Activated naive CD8-positive, alpha-beta T cell treated with anti-CD3 and anti-CD28 coated beads for 36 hours (primary cell): ENCODE measurements around the gene MYL3. TPM values are rescaled to one million over a fixed set of nuclear protein-coding genes. Genes with fewer than 3 reads are reported as not detected.
"Not testable (repeated sequence)": the region's sequence is repeated elsewhere in the genome, so short reads cannot be mapped to it uniquely, and the experiment has no call there.

Experiments used
- DNase-seq: peaks from one replicate; pipeline ENCODE4 v3.0.0; 2021
- H3K27ac Mint-ChIP-seq: one replicate; pipeline ENCODE4 v1.8.0; 2022; ENCODE audit warnings: mild to moderate bottlenecking, moderate library complexity, mixed read lengths
- H3K27me3 Mint-ChIP-seq: one replicate; pipeline ENCODE4 v1.8.0; 2022; ENCODE audit warnings: mild to moderate bottlenecking, mixed read lengths
- H3K36me3 Mint-ChIP-seq: one replicate; pipeline ENCODE4 v1.8.0; 2021; ENCODE audit warnings: mild to moderate bottlenecking, mixed read lengths
- H3K4me1 Mint-ChIP-seq: one replicate; pipeline ENCODE4 v1.8.0; 2021; ENCODE audit warnings: mixed read lengths
- H3K4me3 Mint-ChIP-seq: one replicate; pipeline ENCODE4 v1.8.0; 2022; ENCODE audit warnings: mild to moderate bottlenecking, moderate library complexity, mixed read lengths
- H3K9me3 Mint-ChIP-seq: one replicate; pipeline ENCODE4 v1.8.0; 2022; ENCODE audit warnings: mixed read lengths
- total RNA-seq, 2 experiments: library from RNA; stranded (reverse); gene quantifications; one replicate each; pipeline ENCODE4 v1.2.3, GENCODE V29; 2021

Gene MYL3
- not detected for total RNA-seq

DNA sequence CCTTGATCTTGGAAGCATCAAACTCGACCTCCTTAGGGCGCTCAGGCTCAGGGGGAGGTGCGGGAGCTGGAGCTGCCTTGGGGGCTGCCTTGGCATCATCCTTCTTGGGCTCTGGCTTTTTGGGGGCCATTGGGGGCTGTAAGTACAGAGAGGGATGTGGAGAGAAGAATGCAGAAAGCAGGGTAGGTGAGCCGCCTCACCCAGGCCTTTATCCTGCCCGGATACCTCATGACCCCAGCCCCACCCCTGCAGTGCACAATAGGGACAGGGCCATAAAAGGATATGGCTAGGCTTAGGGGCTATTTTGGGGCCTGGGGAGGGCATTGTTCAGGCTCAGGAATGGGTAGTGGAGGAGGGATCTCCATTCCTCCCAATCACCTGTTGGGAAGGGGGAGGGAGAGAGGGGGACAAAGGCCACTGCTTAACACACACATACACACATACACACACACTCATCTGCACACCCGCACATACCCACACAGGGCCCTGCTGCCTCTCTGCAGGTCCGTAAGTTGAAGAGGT lies at the start of gene MYL3:
Gene MYL3, minus strand, starts transcription at position 184 of the 522 bp plus-strand sequence. Its CDS starts 54 bp downstream, at position 130.
- no peak for DNase-seq
- H3K36me3 Mint-ChIP-seq = no peaks in the 10 kb centered on the region
- no peak within 1 kb of the TSS for H3K27ac Mint-ChIP-seq
- H3K27me3 Mint-ChIP-seq = peaks cover 4% of the 10 kb centered on the region
- H3K4me1 Mint-ChIP-seq = no peaks in the 10 kb centered on the region
- no peaks in the 10 kb centered on the region for H3K9me3 Mint-ChIP-seq
- no peak within 1 kb of the TSS for H3K4me3 Mint-ChIP-seq

DNA sequence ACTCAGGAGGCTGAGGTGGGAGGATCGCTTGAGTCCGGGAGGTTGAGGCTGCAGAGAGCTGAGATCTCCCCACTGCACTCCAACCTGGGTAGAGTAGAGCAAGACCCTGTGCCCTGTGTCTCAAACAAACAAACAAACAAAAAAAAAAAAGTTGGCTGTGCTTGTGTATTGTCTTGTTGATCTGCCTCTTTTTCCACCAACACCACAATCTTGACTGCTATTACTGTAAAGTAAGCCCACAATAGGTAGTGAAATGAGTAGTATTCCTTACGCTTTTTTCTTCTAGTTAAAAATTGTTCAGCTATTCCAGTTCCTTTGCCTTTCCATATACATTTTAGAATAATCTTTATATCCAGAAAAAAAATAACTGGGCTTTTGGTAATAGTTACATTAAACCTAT lies 49.7 kb upstream of the MYL3 start:
- Mint-ChIP-seq H3K9me3 (peaks cover 2% of the 10 kb centered on the region), H3K27ac (no peak overlapping the region), H3K4me3 (no peak overlapping the region), H3K36me3 (peaks cover 25% of the 10 kb centered on the region), H3K27me3 (no peaks in the 10 kb centered on the region), H3K4me1 (peaks cover 25% of the 10 kb centered on the region)
- no peak for DNase-seq

DNA sequence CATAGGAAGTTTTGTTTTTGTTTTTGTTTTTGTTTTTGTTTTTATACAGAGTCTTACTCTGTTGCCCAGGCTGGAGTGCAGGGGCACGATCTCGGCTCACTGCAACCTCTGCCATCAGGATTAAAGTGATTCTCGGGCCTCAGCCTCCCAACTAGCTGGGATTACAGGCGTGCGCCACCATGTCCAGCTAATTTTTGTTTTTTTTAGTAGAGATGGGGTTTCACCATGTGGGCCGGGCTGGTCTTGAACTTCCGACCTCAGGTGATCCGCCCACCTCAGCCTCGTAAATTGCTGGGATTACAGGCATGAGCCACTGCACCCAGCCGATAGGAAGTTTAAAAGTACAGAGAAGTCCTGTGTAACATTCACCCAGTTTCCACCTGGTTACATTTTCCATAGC lies 47.7 kb upstream of the MYL3 start:
- not testable (repeated sequence) for H3K4me3 Mint-ChIP-seq, H3K27ac Mint-ChIP-seq, DNase-seq, H3K27me3 Mint-ChIP-seq, H3K9me3 Mint-ChIP-seq, H3K36me3 Mint-ChIP-seq
- peaks cover 16% of the 10 kb centered on the region for H3K4me1 Mint-ChIP-seq

DNA sequence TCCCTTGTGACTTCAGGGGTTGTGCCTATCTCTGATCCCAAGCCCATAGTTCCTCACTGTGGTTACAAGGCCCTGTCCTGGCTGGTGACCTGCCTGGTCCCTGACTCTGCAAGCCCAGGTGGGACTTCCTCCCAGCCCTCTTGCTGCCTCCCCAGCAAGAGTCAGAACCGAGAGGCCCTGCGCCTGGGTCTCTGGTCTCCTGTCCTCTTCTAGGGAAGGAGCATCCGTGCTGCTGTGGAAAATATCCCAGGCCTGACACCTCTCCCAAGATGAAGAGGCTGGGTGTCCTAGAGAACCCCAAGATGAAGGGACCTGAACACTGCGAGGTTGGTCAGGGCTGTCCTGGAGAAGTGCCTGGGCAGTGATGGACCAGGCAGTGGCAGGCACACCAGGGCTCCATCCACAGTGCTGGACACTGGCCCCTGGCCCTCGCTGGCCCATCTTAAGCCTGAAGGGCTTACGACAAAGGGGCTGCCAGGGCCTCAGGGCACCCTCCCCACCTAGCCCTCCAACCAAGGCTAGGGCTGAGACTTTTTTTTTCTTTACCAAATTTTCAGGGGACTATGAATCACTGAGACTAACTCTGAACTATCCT lies 47.0 kb upstream of the MYL3 start:
- Mint-ChIP-seq H3K27ac (no peak overlapping the region), H3K4me1 (peaks cover 10% of the 10 kb centered on the region), H3K9me3 (no peaks in the 10 kb centered on the region), H3K27me3 (no peaks in the 10 kb centered on the region), H3K4me3 (no peak overlapping the region), H3K36me3 (peaks cover 4% of the 10 kb centered on the region)
- DNase-seq = no peak

DNA sequence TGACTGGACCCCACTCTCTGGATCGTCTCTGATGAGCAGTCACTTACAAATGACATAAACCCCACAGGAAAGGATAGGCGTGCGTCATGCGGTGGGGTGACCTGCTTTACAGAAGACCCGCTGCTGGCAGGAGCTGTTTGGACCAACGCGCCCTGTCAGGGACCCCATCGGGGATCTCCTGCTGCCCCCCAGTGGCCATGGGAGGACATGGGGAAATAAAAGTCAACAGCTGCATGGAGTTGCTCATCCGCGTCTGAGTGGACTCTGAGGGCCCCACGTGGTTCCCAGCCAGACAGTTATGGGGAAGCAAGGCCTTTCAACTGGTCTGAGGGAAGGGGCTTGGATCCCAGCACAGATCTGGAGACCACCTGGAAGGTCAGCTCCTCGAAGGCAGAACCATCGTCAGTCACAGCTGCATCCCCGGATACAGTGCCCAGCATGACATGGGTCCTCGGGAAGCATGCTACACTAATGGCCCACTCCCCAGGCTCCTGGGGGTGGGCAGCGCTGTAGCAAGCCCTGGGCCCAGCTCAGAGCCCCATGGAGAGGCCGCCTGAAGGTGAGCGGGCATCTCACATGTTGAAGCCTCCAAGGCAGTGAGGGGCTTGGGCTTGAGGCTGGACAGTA lies 46.4 kb upstream of the MYL3 start:
- H3K4me3 Mint-ChIP-seq = no peak overlapping the region
- H3K27ac Mint-ChIP-seq = peak overlapping the region; percentile 14
- H3K9me3 Mint-ChIP-seq = no peaks in the 10 kb centered on the region
- peaks cover 8% of the 10 kb centered on the region for H3K4me1 Mint-ChIP-seq
- H3K27me3 Mint-ChIP-seq = no peaks in the 10 kb centered on the region
- peaks cover 2% of the 10 kb centered on the region for H3K36me3 Mint-ChIP-seq
- DNase-seq = peak; percentile 83

DNA sequence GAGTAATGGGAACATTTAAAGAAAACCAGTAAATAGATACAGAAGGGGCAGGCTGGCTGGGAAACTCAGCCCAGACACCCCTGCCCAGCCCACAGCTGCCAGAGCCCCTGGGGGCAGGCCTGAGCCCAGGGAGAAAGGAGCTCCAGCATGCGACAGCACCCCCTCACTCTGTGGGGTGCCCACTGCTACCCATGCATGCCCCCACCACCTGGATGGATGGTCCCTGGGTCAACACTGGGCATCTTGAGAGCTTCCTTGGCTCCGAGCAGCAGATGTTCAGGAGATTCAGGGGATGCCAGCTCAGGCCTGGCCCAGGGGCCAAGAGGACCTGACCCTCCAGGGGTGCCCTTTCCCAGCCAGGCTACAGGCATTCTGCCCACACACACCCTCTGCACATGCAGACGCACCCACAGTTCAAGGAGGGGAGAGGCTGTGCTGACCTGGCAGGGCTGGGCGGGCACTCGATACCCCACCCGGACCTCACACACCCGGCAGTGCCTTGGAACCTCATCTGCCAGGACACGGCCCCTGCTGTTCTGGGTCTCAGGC lies 45.8 kb upstream of the MYL3 start:
- no peaks in the 10 kb centered on the region for H3K9me3 Mint-ChIP-seq
- no peaks in the 10 kb centered on the region for H3K27me3 Mint-ChIP-seq
- no peak overlapping the region for H3K4me3 Mint-ChIP-seq
- H3K4me1 Mint-ChIP-seq = peaks cover 8% of the 10 kb centered on the region
- H3K36me3 Mint-ChIP-seq = peaks cover 2% of the 10 kb centered on the region
- DNase-seq = no peak
- no peak overlapping the region for H3K27ac Mint-ChIP-seq

DNA sequence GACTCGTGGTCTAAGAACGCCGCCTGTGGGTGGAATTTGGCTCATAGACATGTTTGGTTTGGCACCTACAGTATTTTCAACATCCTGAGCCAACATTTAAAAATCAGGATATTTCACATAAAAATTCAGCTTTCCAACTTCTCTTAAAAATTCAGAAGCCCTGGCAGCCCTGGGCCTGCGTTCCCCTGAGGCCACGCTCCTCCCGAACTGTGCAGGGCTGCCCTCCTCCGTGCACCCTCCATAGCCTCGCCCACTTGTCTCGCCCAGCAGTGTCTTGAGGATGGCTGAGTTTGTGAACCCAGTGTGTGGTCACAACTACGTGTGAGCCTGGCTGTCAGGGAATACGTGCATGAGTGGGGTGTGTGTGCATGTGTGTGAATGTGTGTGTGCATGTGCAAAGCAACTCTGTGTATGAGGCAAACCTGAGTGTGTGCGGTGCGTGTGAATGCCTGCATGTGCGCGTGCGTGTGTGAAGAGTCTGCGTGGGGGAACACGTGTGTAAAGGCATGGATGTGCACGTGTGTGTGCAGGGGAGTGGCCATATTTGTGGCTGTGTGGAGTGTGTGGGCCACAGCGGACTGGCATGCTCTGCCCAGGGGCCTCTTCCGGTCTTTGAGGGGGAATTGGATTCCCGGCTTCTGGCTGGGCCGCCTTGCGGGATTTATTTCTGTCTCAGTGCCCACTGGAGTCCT lies 45.2 kb upstream of the MYL3 start:
- peaks cover 6% of the 10 kb centered on the region for H3K4me1 Mint-ChIP-seq
- H3K36me3 Mint-ChIP-seq = peaks cover 2% of the 10 kb centered on the region
- no peaks in the 10 kb centered on the region for H3K27me3 Mint-ChIP-seq
- no peak overlapping the region for H3K4me3 Mint-ChIP-seq
- no peak overlapping the region for H3K27ac Mint-ChIP-seq
- H3K9me3 Mint-ChIP-seq = no peaks in the 10 kb centered on the region
- DNase-seq = no peak

DNA sequence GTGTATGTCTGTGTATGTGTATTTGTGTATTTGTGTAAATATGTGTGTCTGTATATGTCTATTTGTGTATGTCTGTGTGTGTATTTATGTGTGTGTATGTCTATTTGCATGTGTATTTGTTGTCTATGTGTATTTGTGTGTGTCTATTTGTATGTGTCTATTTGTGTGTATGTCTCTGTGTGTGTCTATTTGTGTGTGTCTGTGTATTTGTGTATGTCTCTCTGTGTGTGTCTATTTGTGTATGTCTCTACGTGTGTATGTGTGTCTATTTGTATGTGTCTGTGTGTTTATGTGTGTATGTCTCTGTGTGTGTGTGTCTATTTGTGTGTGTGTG lies 44.7 kb upstream of the MYL3 start:
- Mint-ChIP-seq H3K27me3 (no peaks in the 10 kb centered on the region), H3K36me3 (peaks cover 2% of the 10 kb centered on the region), H3K9me3 (no peaks in the 10 kb centered on the region), H3K4me1 (peaks cover 4% of the 10 kb centered on the region), H3K27ac (no peak overlapping the region), H3K4me3 (no peak overlapping the region)
- no peak for DNase-seq

DNA sequence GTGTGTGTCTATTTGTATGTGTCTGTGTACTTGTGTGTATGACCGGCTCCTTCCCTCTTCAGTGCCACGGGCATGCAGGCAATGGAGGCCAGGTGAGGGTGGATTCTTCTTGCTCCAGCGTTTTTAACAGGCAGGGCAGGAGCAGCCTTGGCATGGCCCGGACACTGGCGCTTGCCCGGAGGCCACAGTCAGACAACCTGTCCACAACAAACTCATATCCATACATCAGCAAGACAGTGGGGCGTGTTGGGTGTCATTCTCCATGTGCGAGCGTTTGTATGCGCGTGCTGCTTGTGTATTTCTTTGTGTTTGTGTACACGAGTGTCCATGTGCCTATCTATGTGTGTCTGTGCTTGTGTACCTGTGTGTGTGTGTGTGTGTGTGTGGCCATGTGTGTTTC lies 44.0 kb upstream of the MYL3 start:
- Mint-ChIP-seq H3K9me3 (no peaks in the 10 kb centered on the region), H3K27me3 (no peaks in the 10 kb centered on the region), H3K36me3 (peaks cover under 1% of the 10 kb centered on the region), H3K4me1 (peaks cover 4% of the 10 kb centered on the region), H3K4me3 (no peak overlapping the region), H3K27ac (no peak overlapping the region)
- no peak for DNase-seq

DNA sequence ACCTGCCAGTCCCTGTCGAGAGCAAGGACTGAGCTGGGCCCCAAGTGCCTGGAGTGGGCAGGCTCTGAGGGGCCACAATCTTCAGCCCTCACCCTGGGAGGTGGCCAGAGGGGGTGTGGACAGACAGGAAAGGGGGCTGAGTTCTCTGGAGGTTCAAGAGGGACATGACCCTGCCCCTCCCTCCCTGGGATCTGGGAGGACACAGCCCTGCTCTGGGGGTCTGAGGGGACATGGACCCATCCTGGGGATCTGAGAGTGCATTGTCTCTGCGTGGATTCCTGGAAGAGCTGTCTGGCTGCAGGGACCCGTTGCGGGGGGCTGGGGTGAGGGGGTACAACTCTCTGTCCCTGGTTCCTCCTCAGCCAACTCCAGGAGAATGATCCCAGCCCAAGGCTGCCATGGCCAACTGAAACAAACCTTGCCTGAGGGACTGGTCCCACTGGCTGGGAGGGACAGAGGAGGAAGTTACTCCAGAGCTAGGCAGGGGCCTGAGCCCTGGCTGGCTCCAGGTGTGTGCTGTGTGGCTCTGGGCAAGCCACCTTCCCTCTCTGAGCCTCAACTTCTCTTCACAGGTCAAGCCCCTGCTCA lies 43.3 kb upstream of the MYL3 start:
- no peaks in the 10 kb centered on the region for H3K9me3 Mint-ChIP-seq
- no peak overlapping the region for H3K4me3 Mint-ChIP-seq
- H3K4me1 Mint-ChIP-seq = peaks cover 4% of the 10 kb centered on the region
- no peaks in the 10 kb centered on the region for H3K27me3 Mint-ChIP-seq
- H3K27ac Mint-ChIP-seq = no peak overlapping the region
- no peak for DNase-seq
- H3K36me3 Mint-ChIP-seq = no peaks in the 10 kb centered on the region

DNA sequence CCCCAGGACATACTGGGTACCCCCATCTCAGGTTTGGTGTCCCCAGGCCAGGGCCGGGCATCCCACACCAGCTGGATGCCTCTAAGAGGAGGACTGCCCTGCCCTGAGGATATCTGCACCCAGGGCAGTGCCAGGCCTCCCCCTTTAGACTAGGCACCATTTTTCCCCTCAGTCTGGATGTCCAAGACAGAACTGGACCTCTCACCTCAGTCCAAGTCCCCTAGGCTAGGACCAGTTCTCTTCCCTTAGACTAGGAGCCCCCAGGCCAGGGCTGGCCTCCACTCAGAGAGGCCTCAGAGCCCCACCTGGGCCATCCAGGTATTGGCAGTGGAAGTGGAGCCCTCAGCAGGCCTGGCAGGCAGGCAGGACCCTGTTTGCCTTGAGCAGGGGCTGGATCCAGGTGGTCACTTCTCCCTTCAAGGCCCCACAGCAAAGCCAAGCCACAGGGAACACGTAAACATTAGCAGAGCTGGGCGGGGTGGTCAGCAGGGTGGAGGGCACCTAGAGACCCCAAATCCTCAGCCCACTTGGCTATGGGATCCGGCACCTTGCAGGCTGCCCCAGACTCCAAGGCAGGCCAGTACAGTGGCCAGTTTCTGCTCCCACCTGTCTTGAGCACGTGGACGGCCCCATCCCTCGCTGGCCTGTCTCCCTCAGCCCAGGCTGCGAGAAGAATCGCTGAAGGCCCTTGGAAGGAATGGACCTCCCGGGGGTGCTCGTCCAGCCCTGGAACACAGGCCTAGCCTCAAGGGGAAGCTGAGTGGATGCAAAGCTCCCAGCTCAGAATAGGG lies 42.6 kb upstream of the MYL3 start:
- DNase-seq = no peak
- Mint-ChIP-seq H3K36me3 (no peaks in the 10 kb centered on the region), H3K4me1 (peaks cover 4% of the 10 kb centered on the region), H3K9me3 (no peaks in the 10 kb centered on the region), H3K4me3 (no peak overlapping the region), H3K27me3 (no peaks in the 10 kb centered on the region), H3K27ac (no peak overlapping the region)

DNA sequence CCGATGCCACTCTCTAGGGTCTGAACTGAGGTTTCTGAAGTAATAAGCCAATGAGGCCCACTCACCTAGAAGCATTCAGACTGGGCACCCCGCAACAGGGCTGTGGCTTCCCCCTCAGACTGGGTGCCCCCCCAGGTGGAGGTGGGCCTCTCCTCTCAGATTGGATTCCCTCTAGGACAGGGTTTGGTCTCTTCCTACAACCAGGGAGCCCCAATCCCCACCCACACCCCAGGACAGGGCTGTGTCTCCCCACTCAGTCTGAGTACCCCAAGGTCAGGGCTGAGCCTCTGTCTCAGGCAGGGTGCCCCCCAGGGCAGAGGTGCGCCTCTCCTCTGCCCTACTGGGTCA lies 41.9 kb upstream of the MYL3 start:
- no peak overlapping the region for H3K4me3 Mint-ChIP-seq
- H3K27me3 Mint-ChIP-seq = no peaks in the 10 kb centered on the region
- H3K36me3 Mint-ChIP-seq = no peaks in the 10 kb centered on the region
- peaks cover 4% of the 10 kb centered on the region for H3K4me1 Mint-ChIP-seq
- no peak overlapping the region for H3K27ac Mint-ChIP-seq
- no peaks in the 10 kb centered on the region for H3K9me3 Mint-ChIP-seq
- no peak for DNase-seq

DNA sequence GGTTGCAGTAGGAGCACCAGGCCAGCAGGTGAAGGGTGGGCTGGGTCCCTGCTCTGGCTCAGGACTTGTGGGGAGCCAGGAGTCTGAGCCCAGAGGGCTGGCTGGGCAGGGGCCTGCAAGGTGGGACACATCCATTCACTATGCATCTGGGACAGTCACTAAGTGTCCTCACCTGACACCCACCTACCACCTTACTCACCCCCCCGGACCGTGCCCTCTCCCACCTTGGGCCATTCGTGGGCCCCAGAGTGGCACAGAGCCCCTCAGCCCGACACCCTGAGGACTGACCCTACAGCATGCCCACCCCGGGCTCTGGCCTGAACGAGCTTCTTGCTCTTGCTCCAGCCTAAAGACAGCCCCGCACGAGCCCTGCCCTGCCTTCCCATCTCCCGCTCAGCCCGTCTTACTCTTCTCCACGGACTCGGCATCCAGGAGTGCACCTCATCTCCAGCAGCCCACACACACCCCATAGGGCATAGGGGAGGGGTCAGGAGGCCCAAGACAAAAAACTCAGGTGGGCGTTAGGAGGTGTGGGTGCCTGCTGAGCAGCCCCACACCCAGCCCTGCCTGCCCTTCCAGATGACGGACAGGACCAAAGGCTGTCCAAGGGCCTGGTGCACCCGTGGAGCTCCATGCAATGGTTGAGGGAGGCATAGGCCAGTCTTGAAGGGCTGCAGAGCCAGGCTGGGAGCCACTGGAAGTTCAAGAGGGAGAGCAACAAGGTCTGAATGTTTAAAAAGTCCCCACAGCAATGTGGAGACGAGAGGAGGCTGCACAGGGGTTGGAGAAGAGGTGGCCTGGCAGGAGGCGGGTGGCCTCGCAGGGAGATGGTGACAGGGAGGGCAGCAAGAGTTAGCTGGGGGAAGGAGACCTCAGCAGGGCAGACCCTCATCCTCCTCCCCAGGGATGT lies 41.3 kb upstream of the MYL3 start:
- H3K4me1 Mint-ChIP-seq = peaks cover 4% of the 10 kb centered on the region
- no peaks in the 10 kb centered on the region for H3K36me3 Mint-ChIP-seq
- H3K27me3 Mint-ChIP-seq = no peaks in the 10 kb centered on the region
- H3K4me3 Mint-ChIP-seq = no peak overlapping the region
- no peaks in the 10 kb centered on the region for H3K9me3 Mint-ChIP-seq
- no peak overlapping the region for H3K27ac Mint-ChIP-seq
- no peak for DNase-seq
